ENCODE measurements around the gene REX1BD.

Gene REX1BD

GRCh38 chr19:18603958-18604819, 15.6 kb downstream of the REX1BD start:
- FAIRE-seq: no peak

- no peak for FAIRE-seq
These were observed 16.2 kb downstream of the REX1BD start for GRCh38 chr19:18604820-18605159.

- FAIRE-seq: no peak
These were observed 16.6 kb downstream of the REX1BD start for GRCh38 chr19:18605196-18605545.

GRCh38 chr19:18605546-18606280, 17.1 kb downstream of the REX1BD start:
- no peak for FAIRE-seq

GRCh38 chr19:18606281-18607225, 18.0 kb downstream of the REX1BD start, which contains the start of gene CRLF1:
Gene CRLF1, minus strand, starts transcription at chr19:18606799. Its CDS starts 143 bp downstream, at chr19:18606656.
- no peak for FAIRE-seq

GRCh38 chr19:18607226-18608101, 18.9 kb downstream of the REX1BD start:
- FAIRE-seq: no peak

- FAIRE-seq: no peak
These were observed 19.7 kb downstream of the REX1BD start for GRCh38 chr19:18608102-18608804.

GRCh38 chr19:18608805-18609716, 20.5 kb downstream of the REX1BD start:
- no peak for FAIRE-seq

- FAIRE-seq: no peak
These were observed 21.1 kb downstream of the REX1BD start for GRCh38 chr19:18609717-18610051.

- FAIRE-seq: no peak
These were observed 21.6 kb downstream of the REX1BD start for GRCh38 chr19:18610245-18610555.

- no peak for FAIRE-seq
These were observed 22.1 kb downstream of the REX1BD start for GRCh38 chr19:18610556-18611326.

- FAIRE-seq: no peak
These were observed 22.9 kb downstream of the REX1BD start for GRCh38 chr19:18611327-18612050.

- no peak for FAIRE-seq
These were observed 23.6 kb downstream of the REX1BD start for GRCh38 chr19:18612051-18612771.

- no peak for FAIRE-seq
These were observed 24.4 kb downstream of the REX1BD start, which contains the start of gene TMEM59L for GRCh38 chr19:18612772-18613588. Gene TMEM59L, plus strand, starts transcription at chr19:18612870. Its CDS starts 89 bp downstream, at chr19:18612959.

GRCh38 chr19:18613589-18614234, 25.1 kb downstream of the REX1BD start:
- FAIRE-seq: no peak

GRCh38 chr19:18616023-18616422, 27.4 kb downstream of the REX1BD start:
- no peak for FAIRE-seq

GRCh38 chr19:18617562-18617961, 29.0 kb downstream of the REX1BD start:
- no peak for FAIRE-seq
